Adrenal gland (tissue), 12 donors: ENCODE measurements around the gene RALGPS1. TPM values are rescaled to one million over a fixed set of nuclear protein-coding genes. Genes with fewer than 3 reads are reported as not detected.

Experiments
- DNase-seq, 7 donors: peaks; one replicate each; pipeline ENCODE4 v3.0.0-alpha.2; 2019 to 2020
- H3K27ac ChIP-seq, 5 donors: fragments of 200-600 bp; sonication (generic) in 4 of 5; 1 replicate in 3 of 5; 2 replicates in 2 of 5; pipeline versions ENCODE4 v1.5.1 to v1.8.0; 2016 to 2020; ENCODE audit warnings: mild to moderate bottlenecking in 1 of 5
- H3K27me3 ChIP-seq: fragments of 200-600 bp; 2 replicates; pipeline ENCODE4 v1.8.0; 2021
- H3K36me3 ChIP-seq, 2 donors: fragments of 200-600 bp; replicated peaks in 1 of 2; 1 replicate in 1 of 2; 2 replicates in 1 of 2; pipeline versions ENCODE4 v1.5.1 to v1.8.0; 2018 to 2022
- H3K4me1 ChIP-seq, 2 donors: fragments of 200-600 bp; replicated peaks in 1 of 2; 1 replicate in 1 of 2; 2 replicates in 1 of 2; pipeline versions ENCODE4 v1.5.1 to v1.8.0; 2018 to 2021
- H3K4me3 ChIP-seq, 4 donors: fragments of 200-600 bp; sonication (generic) in 3 of 4; one replicate each; pipeline ENCODE4 v1.5.1; 2016 to 2018
- H3K9me3 ChIP-seq, 3 donors: fragments of 200-600 bp; sonication (generic) in 1 of 3; replicated peaks in 1 of 3; 1 replicate in 2 of 3; 2 replicates in 1 of 3; pipeline versions ENCODE4 v1.5.1 to v1.8.0; 2016 to 2021
- CTCF ChIP-seq, 6 experiments: fragments of 450-650 bp in 4 of 6; fragments of 200-600 bp in 2 of 6; sonication (generic) in 1 of 6; IDR thresholded peaks; 1 replicate in 5 of 6; 2 replicates in 1 of 6; pipeline versions ENCODE4 v1.5.1 to v1.8.0; 2016 to 2021; ENCODE audit warnings: antibody characterized with exemption in 6 of 6, mild to moderate bottlenecking in 2 of 6, moderate library complexity in 1 of 6
- POLR2A ChIP-seq, 2 donors: fragments of 450-650 bp; IDR thresholded peaks; one replicate each; pipeline ENCODE4 v1.6.1; 2017; ENCODE audit warnings: antibody characterized with exemption in 2 of 2, mild to moderate bottlenecking in 2 of 2, moderate library complexity in 1 of 2
- WGBS, 4 donors: extraction: QIAGEN DNeasy Blood & Tissue Kit in 2 of 4; methylation state at CpG; one replicate each; pipeline versions ENCODE4 v1.1.5 to v1.1.7; 2013 to 2017; 5-methylcytosine and 5-hydroxymethylcytosine counted together
- intact Hi-C, 2 donors: fragments of 100-400 bp; cut with DNase I; formaldehyde crosslinking; loops; one replicate each; pipeline versions ENCODE4 v1.14.1 to v1.15.0; 2022 to 2023
- polyA plus RNA-seq, 3 donors: library from polyadenylated mRNA; stranded (reverse); fragments of 200-250 nt in 2 of 3; fragments of 350-450 nt in 1 of 3; fragmentation: Illumina TruSeq in 1 of 3; extraction: RNeasy Lipid Tissue Mini Kit (QIAGEN cat#74804) in 1 of 3; gene quantifications; one replicate each; pipeline ENCODE4 v1.2.3, GENCODE V29; 2013 to 2014
- total RNA-seq, 9 donors: library from RNA; depleted of rRNA in 4 of 9; stranded (reverse); fragments of >200 nt in 4 of 9; fragments of 120-200 nt in 1 of 9; fragmentation: NEBNext Ultra II Directional in 1 of 9; extraction: Animal tissue kit (Norgen Biotek cat#: 25700) in 1 of 9; gene quantifications; one replicate each; pipeline versions ENCODE4 v1.1.0 to v1.2.4, GENCODE V29; 2013 to 2023
- donor health status: healthy with polysubstance abuse.
- donor health status: Bipolar disorder and iron deficiency.
- donor health status: DM: yes; HTN: yes; CAD: no.
- donor health status: DM: no; HTN: no; CAD: no.
- donor health status: DM: no; HTN: no; CAD: no.
- donor health status: DM: yes; HTN: yes; CAD: no.

Gene RALGPS1
- total and polyA plus RNA-seq, 12 donors = 2.8 to 9.9 (median 5.1) TPM

GRCh38 chr9:127177231-127177630 is 262.6 kb downstream of the RALGPS1 start:
- Histone ChIP-seq H3K36me3 (no peaks in the 10 kb centered on the region), H3K9me3 (no peaks in the 10 kb centered on the region), H3K4me3 (no peak overlapping the region), H3K27me3 (no peaks in the 10 kb centered on the region), H3K27ac (no peak overlapping the region), H3K4me1 (peaks cover 0 to 10% of the 10 kb centered on the region in 2 donors)
- TF ChIP-seq POLR2A (IDR thresholded peaks at IDR 0.05) (no peak), CTCF (IDR thresholded peaks at IDR 0.05) (no peak)
- WGBS, 4 donors = 74 to 97% (median 90%) methylated on average over 4 to 6 of the region's 6 CpGs
- intact Hi-C loops = no loop called here
- DNase-seq = peak in 5 of 7 donors; percentile 9 to 49 (median 13)

GRCh38 chr9:127177665-127178265 is 263.2 kb downstream of the RALGPS1 start:
- Histone ChIP-seq H3K4me1 (peaks cover 0 to 10% of the 10 kb centered on the region in 2 donors), H3K27me3 (no peaks in the 10 kb centered on the region), H3K4me3 (no peak overlapping the region), H3K36me3 (no peaks in the 10 kb centered on the region), H3K27ac (no peak overlapping the region), H3K9me3 (no peaks in the 10 kb centered on the region)
- TF ChIP-seq CTCF (IDR thresholded peaks at IDR 0.05) = no peak
- TF ChIP-seq POLR2A (IDR thresholded peaks at IDR 0.05) = no peak
- 93 to 98% (median 94%) methylated on average over 3 of the region's 3 CpGs for WGBS, 4 donors
- intact Hi-C loops = no loop called here
- peak in 3 of 7 donors; percentile 4 to 7 (median 4) for DNase-seq

GRCh38 chr9:127178686-127179632 is 264.4 kb downstream of the RALGPS1 start:
- Histone ChIP-seq H3K4me3 (no peak overlapping the region), H3K36me3 (no peaks in the 10 kb centered on the region), H3K4me1 (peaks cover 0 to 10% of the 10 kb centered on the region in 2 donors), H3K27me3 (no peaks in the 10 kb centered on the region), H3K9me3 (no peaks in the 10 kb centered on the region), H3K27ac (no peak overlapping the region)
- 79 to 86% (median 82%) methylated on average over 4 to 12 of the region's 12 CpGs for WGBS, 4 donors
- peak in 5 of 7 donors; percentile 7 to 52 (median 15) for DNase-seq
- intact Hi-C loops = no loop called here
- no peak for TF ChIP-seq POLR2A (IDR thresholded peaks at IDR 0.05)
- no peak for TF ChIP-seq CTCF (IDR thresholded peaks at IDR 0.05)

- H3K4me3 ChIP-seq = no peak overlapping the region
- TF ChIP-seq CTCF (IDR thresholded peaks at IDR 0.05) (no peak), POLR2A (IDR thresholded peaks at IDR 0.05) (no peak)
- no peaks in the 10 kb centered on the region for H3K27me3 ChIP-seq
- H3K9me3 ChIP-seq = no peaks in the 10 kb centered on the region
- WGBS, 4 donors = 76 to 93% (median 89%) methylated on average over 12 to 15 of the region's 15 CpGs
- H3K36me3 ChIP-seq = no peaks in the 10 kb centered on the region
- intact Hi-C loops = no loop called here
- no peak overlapping the region for H3K27ac ChIP-seq
- H3K4me1 ChIP-seq = peaks cover 0 to 10% of the 10 kb centered on the region in 2 donors
- DNase-seq = peak in 5 of 7 donors; percentile 5 to 46 (median 11)
Measured at GRCh38 chr9:127179633-127180441, 265.3 kb downstream of the RALGPS1 start.
